ENCODE results near the gene KIRREL1. TPM values are rescaled to one million over a fixed set of nuclear protein-coding genes. Genes with fewer than 3 reads are reported as not detected.

The KIRREL1 gene
- total RNA-seq, 1 experiment from 2014 or later, result 211 TPM

GRCh38 chr1:157958263-157958662 lies 35.2 kb upstream of the KIRREL1 start:
- peaks cover 11% of the 10 kb centered on the region for H3K4me1 ChIP-seq (ENCODE audit: insufficient read depth, low read length, poor library complexity, severe bottlenecking)
- H3K4me3 ChIP-seq (ENCODE audit: low read depth, low read length, poor library complexity, severe bottlenecking), result no peak overlapping the region
- BruUV-seq (replicated peaks), result no TSS peak
- ChIA-PET POLR2A (ENCODE audit: low non-redundant PET) (no interaction called here), CTCF (no interaction called here)
- TF ChIP-seq CTCF (conservative IDR thresholded peaks at IDR 0.05; ENCODE audit: low read depth, low read length) (no peak), EZH2 (IDR thresholded peaks at IDR 0.05; ENCODE audit: borderline replicate concordance, low read depth, low read length, poor library complexity, severe bottlenecking) (no peak)
- intact Hi-C loops (cut with micrococcal nuclease; ENCODE audit: unreplicated experiment), result no loop called here
- no peaks in the 10 kb centered on the region for H3K9me3 ChIP-seq (ENCODE audit: low read depth, low read length, poor library complexity, severe bottlenecking)
- H3K27me3 ChIP-seq (replicated peaks; ENCODE audit: insufficient read depth, low read depth, low read length, poor library complexity), result no peaks in the 10 kb centered on the region
- no peaks in the 10 kb centered on the region for H3K36me3 ChIP-seq (ENCODE audit: insufficient read depth, low read length, poor library complexity, severe bottlenecking)
- DNase-seq (ENCODE audit: low spot score), result no peak
- H3K27ac ChIP-seq (ENCODE audit: low read depth, low read length, poor library complexity, severe bottlenecking), result no peak overlapping the region

- H3K9me3 ChIP-seq (ENCODE audit: low read depth, low read length, poor library complexity, severe bottlenecking), result no peaks in the 10 kb centered on the region
- intact Hi-C loops (cut with micrococcal nuclease; ENCODE audit: unreplicated experiment), result loop anchor here (10.0 kb wide), 3 partner anchors 375 to 1045 kb away; partner anchors contain the start of genes CD1B and IFI16
- no peak overlapping the region for H3K4me3 ChIP-seq (ENCODE audit: low read depth, low read length, poor library complexity, severe bottlenecking)
- peaks cover 25% of the 10 kb centered on the region for H3K4me1 ChIP-seq (ENCODE audit: insufficient read depth, low read length, poor library complexity, severe bottlenecking)
- no TSS peak for BruUV-seq (replicated peaks)
- no peak for DNase-seq (ENCODE audit: low spot score)
- H3K36me3 ChIP-seq (ENCODE audit: insufficient read depth, low read length, poor library complexity, severe bottlenecking), result no peaks in the 10 kb centered on the region
- H3K27ac ChIP-seq (ENCODE audit: low read depth, low read length, poor library complexity, severe bottlenecking), result no peak overlapping the region
- TF ChIP-seq EZH2 (IDR thresholded peaks at IDR 0.05; ENCODE audit: borderline replicate concordance, low read depth, low read length, poor library complexity, severe bottlenecking) (no peak), CTCF (conservative IDR thresholded peaks at IDR 0.05; ENCODE audit: low read depth, low read length) (no peak)
- ChIA-PET CTCF (no interaction called here), POLR2A (ENCODE audit: low non-redundant PET) (no interaction called here)
- H3K27me3 ChIP-seq (replicated peaks; ENCODE audit: insufficient read depth, low read depth, low read length, poor library complexity), result no peaks in the 10 kb centered on the region
Measured at GRCh38 chr1:157959750-157960149, 33.7 kb upstream of the KIRREL1 start.

- Histone ChIP-seq H3K27ac (ENCODE audit: low read depth, low read length, poor library complexity, severe bottlenecking) (no peak overlapping the region), H3K4me3 (ENCODE audit: low read depth, low read length, poor library complexity, severe bottlenecking) (no peak overlapping the region), H3K4me1 (ENCODE audit: insufficient read depth, low read length, poor library complexity, severe bottlenecking) (peaks cover 35% of the 10 kb centered on the region), H3K36me3 (ENCODE audit: insufficient read depth, low read length, poor library complexity, severe bottlenecking) (no peaks in the 10 kb centered on the region), H3K27me3 (replicated peaks; ENCODE audit: insufficient read depth, low read depth, low read length, poor library complexity) (no peaks in the 10 kb centered on the region), H3K9me3 (ENCODE audit: low read depth, low read length, poor library complexity, severe bottlenecking) (no peaks in the 10 kb centered on the region)
- CTCF ChIA-PET, result no interaction called here
- TF ChIP-seq EZH2 (IDR thresholded peaks at IDR 0.05; ENCODE audit: borderline replicate concordance, low read depth, low read length, poor library complexity, severe bottlenecking) (no peak), CTCF (conservative IDR thresholded peaks at IDR 0.05; ENCODE audit: low read depth, low read length) (no peak)
- POLR2A ChIA-PET (ENCODE audit: low non-redundant PET), result interaction anchor here (0.6 kb wide), 1 partner anchor 187 kb away, joined by 3 read pairs; no protein-coding TSS in a partner anchor
- DNase-seq (ENCODE audit: low spot score), result no peak
- no TSS peak for BruUV-seq (replicated peaks)
- intact Hi-C loops (cut with micrococcal nuclease; ENCODE audit: unreplicated experiment), result loop anchor here (10.0 kb wide), 3 partner anchors 374 to 1044 kb away; partner anchors contain the start of genes CD1B and IFI16
Measured at GRCh38 chr1:157960773-157961172, 32.7 kb upstream of the KIRREL1 start.
